T47D (cell line): ENCODE results near the gene JCAD.

ENCODE experiments used
- DNase-seq, 2 experiments: peaks; one replicate each; pipeline versions ENCODE4 v3.0.0 to v3.0.0-alpha.2; 2011 to 2012; ENCODE audit warnings: low read depth in 1 of 2, low spot score in 1 of 2
- JUND ChIP-seq: IDR thresholded peaks from 2 replicates; pipeline ENCODE4 v1.6.1; 2012; ENCODE audit warnings: low read depth
- in situ Hi-C: cut with HindIII; loops from 2 replicates; pipeline ENCODE4 v1.10.0; 2016; ENCODE audit warnings: low sequenced_read_pairs, low pct_unique_long_range_greater_than_20kb

Gene JCAD

GRCh38 chr10:29977171-29977570 is 82.2 kb downstream of the JCAD start:
- TF ChIP-seq JUND: no peak
- no peak for DNase-seq
- in situ Hi-C loops: no loop called here

- in situ Hi-C loops: no loop called here
- no peak for TF ChIP-seq JUND
- DNase-seq: no peak
Measured at GRCh38 chr10:29976134-29976533, 83.3 kb downstream of the JCAD start.

- in situ Hi-C loops: no loop called here
- TF ChIP-seq JUND: no peak
- DNase-seq: no peak
Measured at GRCh38 chr10:29974773-29975172, 84.6 kb downstream of the JCAD start.

GRCh38 chr10:29973921-29974320 is 85.5 kb downstream of the JCAD start:
- no peak for DNase-seq
- in situ Hi-C loops: no loop called here
- no peak for TF ChIP-seq JUND

- in situ Hi-C loops: no loop called here
- DNase-seq: no peak
- no peak for TF ChIP-seq JUND
Measured at GRCh38 chr10:29970576-29970975, 88.8 kb downstream of the JCAD start.

GRCh38 chr10:29970012-29970396 is 89.4 kb downstream of the JCAD start:
- TF ChIP-seq JUND: no peak
- in situ Hi-C loops: no loop called here

GRCh38 chr10:29969255-29970011 is 90.0 kb downstream of the JCAD start:
- no peak for TF ChIP-seq JUND
- in situ Hi-C loops: no loop called here
- DNase-seq: no peak

More at GRCh38 chr10:29970012-29970396, 89.4 kb downstream of the JCAD start:
- no peak for DNase-seq

GRCh38 chr10:29968585-29968984 is 90.8 kb downstream of the JCAD start:
- TF ChIP-seq JUND: no peak
- no peak for DNase-seq
- in situ Hi-C loops: no loop called here

GRCh38 chr10:29966269-29966668 is 93.1 kb downstream of the JCAD start:
- DNase-seq: no peak
- in situ Hi-C loops: no loop called here
- no peak for TF ChIP-seq JUND
